Adipocyte (in vitro differentiated cells): ENCODE measurements around the gene FOCAD.

Experiments used
- DNase-seq: peaks from one replicate; pipeline ENCODE4 v3.0.0-alpha.2; 2015; ENCODE audit warnings: low read depth
- H3K27me3 ChIP-seq: replicated peaks from 2 replicates; pipeline ENCODE4 v1.7.0; 2013; ENCODE audit warnings: mild to moderate bottlenecking, low read length, moderate library complexity; ENCODE audit not compliant: control insufficient read depth, insufficient read depth
- H3K36me3 ChIP-seq: 2 replicates; pipeline ENCODE4 v1.7.0; 2013; ENCODE audit warnings: low read length, mild to moderate bottlenecking, moderate library complexity; ENCODE audit not compliant: control insufficient read depth, insufficient read depth, severe bottlenecking
- H3K4me1 ChIP-seq: 2 replicates; pipeline ENCODE4 v1.7.0; 2013; ENCODE audit warnings: mild to moderate bottlenecking, low read length, moderate library complexity; ENCODE audit not compliant: control insufficient read depth, insufficient read depth
- H3K4me3 ChIP-seq: 2 replicates; pipeline ENCODE4 v1.7.0; 2013; ENCODE audit warnings: mild to moderate bottlenecking, low read length, moderate library complexity
- H3K9ac ChIP-seq: 2 replicates; pipeline ENCODE4 v1.7.0; 2013; ENCODE audit warnings: mild to moderate bottlenecking, low read length, moderate library complexity
- H3K9me3 ChIP-seq: 2 replicates; pipeline ENCODE4 v1.7.0; 2013; ENCODE audit warnings: mild to moderate bottlenecking, low read length, moderate library complexity; ENCODE audit not compliant: control insufficient read depth

FOCAD gene

DNA sequence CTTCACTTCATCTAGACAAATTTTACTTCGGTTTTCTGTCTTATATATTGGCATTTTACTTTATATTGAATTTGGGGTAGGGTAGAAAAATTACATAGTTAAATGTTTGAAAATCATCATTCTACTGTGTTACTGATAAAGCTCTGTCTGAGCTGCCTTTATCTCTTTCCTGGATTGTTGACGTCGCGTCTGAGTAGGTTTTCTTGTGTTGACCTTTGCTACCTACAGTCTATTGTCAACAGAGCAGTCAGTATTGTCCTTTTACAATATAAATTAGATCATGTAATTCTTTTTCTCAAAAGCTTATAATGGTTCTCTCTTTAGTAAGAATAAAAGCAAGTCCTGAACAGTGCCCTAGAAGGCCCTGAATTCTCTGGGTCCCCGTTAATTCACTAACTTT is 219.2 kb downstream of the FOCAD start:
- Histone ChIP-seq H3K4me3 (no peak overlapping the region), H3K36me3 (peaks cover 20% of the 10 kb centered on the region), H3K4me1 (no peaks in the 10 kb centered on the region), H3K9me3 (no peaks in the 10 kb centered on the region), H3K9ac (no peak overlapping the region), H3K27me3 (no peaks in the 10 kb centered on the region)
- DNase-seq: no peak

- H3K9ac ChIP-seq: no peak overlapping the region
- H3K9me3 ChIP-seq: no peaks in the 10 kb centered on the region
- H3K4me1 ChIP-seq: no peaks in the 10 kb centered on the region
- H3K27me3 ChIP-seq: no peaks in the 10 kb centered on the region
- no peak for DNase-seq
- H3K4me3 ChIP-seq: no peak overlapping the region
- H3K36me3 ChIP-seq: peaks cover 24% of the 10 kb centered on the region
Observed at GRCh38 chr9:20904995-20905394, 220.9 kb downstream of the FOCAD start.

- Histone ChIP-seq H3K36me3 (peaks cover 21% of the 10 kb centered on the region), H3K9me3 (no peaks in the 10 kb centered on the region)
- peak; percentile 77 for DNase-seq
Observed at GRCh38 chr9:20906326-20906725, 222.3 kb downstream of the FOCAD start.

DNA sequence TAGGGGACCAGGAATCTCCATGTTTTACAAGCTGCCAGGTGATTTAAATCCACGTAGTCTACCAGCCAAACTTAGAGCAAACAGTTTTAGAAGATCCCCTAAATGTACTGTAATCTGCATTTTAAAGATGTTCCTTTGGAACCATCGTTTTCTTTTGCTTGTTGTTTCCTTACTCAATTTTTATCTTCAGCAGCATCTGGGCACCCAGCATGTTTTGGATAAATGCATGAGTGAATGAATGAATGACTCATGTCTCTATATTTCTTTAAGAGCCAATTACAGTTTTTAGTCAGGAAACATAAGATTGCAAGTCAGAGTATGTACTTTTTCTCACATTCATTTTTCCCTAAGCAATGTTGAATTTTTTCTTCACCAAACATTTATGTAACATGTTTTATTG is 224.4 kb downstream of the FOCAD start:
- H3K27me3 ChIP-seq: no peaks in the 10 kb centered on the region
- no peak overlapping the region for H3K4me3 ChIP-seq
- no peaks in the 10 kb centered on the region for H3K9me3 ChIP-seq
- DNase-seq: peak; percentile 24
- H3K36me3 ChIP-seq: peaks cover 26% of the 10 kb centered on the region
- H3K4me1 ChIP-seq: no peaks in the 10 kb centered on the region
- no peak overlapping the region for H3K9ac ChIP-seq

More at GRCh38 chr9:20906326-20906725, 222.3 kb downstream of the FOCAD start:
- Histone ChIP-seq H3K27me3 (no peaks in the 10 kb centered on the region), H3K4me3 (no peak overlapping the region), H3K4me1 (no peaks in the 10 kb centered on the region), H3K9ac (no peak overlapping the region)

DNA sequence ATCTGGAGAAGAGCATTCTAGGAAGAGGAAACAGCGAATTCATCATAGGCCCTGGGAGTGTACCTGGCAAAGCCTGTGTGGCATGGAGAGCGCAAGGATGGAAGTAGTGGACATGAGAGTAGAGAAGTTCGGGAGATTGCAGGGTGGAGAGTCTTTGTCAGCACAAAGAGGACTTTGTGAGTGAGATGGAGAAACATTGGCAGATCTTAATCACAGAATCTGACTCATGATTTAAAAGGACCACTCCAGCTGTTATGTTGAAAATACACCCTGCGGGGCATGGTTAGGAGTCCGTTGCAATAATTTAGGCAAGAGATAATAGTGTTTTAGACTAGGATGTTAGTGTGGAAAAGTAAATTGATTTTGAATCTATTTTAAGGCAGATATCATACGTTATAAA is 230.5 kb downstream of the FOCAD start:
- no peaks in the 10 kb centered on the region for H3K9me3 ChIP-seq
- no peak overlapping the region for H3K9ac ChIP-seq
- DNase-seq: no peak
- H3K4me3 ChIP-seq: no peak overlapping the region
- no peaks in the 10 kb centered on the region for H3K27me3 ChIP-seq
- H3K36me3 ChIP-seq: peaks cover 31% of the 10 kb centered on the region
- no peaks in the 10 kb centered on the region for H3K4me1 ChIP-seq

DNA sequence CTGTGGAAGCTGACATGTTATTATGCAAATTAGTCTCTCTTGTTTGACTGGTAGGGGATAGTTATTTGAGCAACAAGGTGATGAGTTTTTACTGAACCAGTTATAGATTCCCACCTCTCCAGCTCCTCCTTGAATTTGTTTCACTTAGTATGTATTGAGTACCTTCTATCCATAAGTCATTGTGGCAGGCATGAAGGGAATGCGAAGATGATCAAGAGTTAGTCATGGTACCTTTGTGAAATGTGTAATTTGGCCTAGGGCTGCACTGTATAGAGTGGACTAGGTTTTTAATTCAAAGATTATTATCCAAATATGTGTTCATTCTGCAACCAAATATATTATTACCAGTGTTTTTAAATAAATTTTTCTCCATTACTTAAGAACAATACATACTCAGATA is 237.3 kb downstream of the FOCAD start:
- H3K4me1 ChIP-seq: no peaks in the 10 kb centered on the region
- DNase-seq: no peak
- no peaks in the 10 kb centered on the region for H3K9me3 ChIP-seq
- H3K27me3 ChIP-seq: no peaks in the 10 kb centered on the region
- no peak overlapping the region for H3K9ac ChIP-seq
- H3K4me3 ChIP-seq: no peak overlapping the region
- peaks cover 25% of the 10 kb centered on the region for H3K36me3 ChIP-seq

GRCh38 chr9:20925256-20926045 is 241.4 kb downstream of the FOCAD start:
- Histone ChIP-seq H3K4me3 (no peak overlapping the region), H3K4me1 (no peaks in the 10 kb centered on the region), H3K27me3 (no peaks in the 10 kb centered on the region), H3K9ac (no peak overlapping the region), H3K36me3 (peaks cover 27% of the 10 kb centered on the region), H3K9me3 (no peaks in the 10 kb centered on the region)
- no peak for DNase-seq

DNA sequence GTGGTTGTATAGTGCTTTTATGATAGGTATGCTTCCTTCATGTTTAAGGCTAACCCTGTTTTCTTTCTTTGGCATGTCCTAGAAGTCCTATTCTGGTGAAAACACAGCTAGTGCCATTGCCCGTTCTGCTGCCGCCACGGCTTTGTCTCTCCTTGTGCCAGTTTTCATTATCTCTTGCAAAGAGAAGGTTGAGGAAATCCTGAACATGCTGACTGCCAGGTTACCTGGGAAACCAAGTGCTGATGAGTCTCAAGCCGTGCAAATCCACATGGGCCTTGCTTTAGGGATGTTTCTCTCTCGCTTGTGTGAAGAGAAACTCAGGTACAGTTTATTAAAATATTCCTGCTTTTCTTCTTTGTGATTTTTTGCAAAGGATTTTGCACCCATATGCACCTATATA is 245.2 kb downstream of the FOCAD start:
- Histone ChIP-seq H3K36me3 (peaks cover 31% of the 10 kb centered on the region), H3K4me1 (no peaks in the 10 kb centered on the region), H3K9me3 (no peaks in the 10 kb centered on the region), H3K4me3 (no peak overlapping the region), H3K27me3 (no peaks in the 10 kb centered on the region), H3K9ac (no peak overlapping the region)
- DNase-seq: no peak

GRCh38 chr9:20930836-20931235 is 246.8 kb downstream of the FOCAD start:
- H3K27me3 ChIP-seq: no peaks in the 10 kb centered on the region
- H3K36me3 ChIP-seq: peaks cover 25% of the 10 kb centered on the region
- H3K4me1 ChIP-seq: no peaks in the 10 kb centered on the region
- DNase-seq: peak; percentile 1
- H3K4me3 ChIP-seq: no peak overlapping the region
- H3K9me3 ChIP-seq: no peaks in the 10 kb centered on the region
- H3K9ac ChIP-seq: no peak overlapping the region

- peak; percentile 36 for DNase-seq
- H3K36me3 ChIP-seq: peaks cover 12% of the 10 kb centered on the region
- no peak overlapping the region for H3K9ac ChIP-seq
- H3K27me3 ChIP-seq: no peaks in the 10 kb centered on the region
- no peaks in the 10 kb centered on the region for H3K9me3 ChIP-seq
- H3K4me3 ChIP-seq: no peak overlapping the region
- no peaks in the 10 kb centered on the region for H3K4me1 ChIP-seq
Observed at GRCh38 chr9:20940447-20941173, 256.6 kb downstream of the FOCAD start.

DNA sequence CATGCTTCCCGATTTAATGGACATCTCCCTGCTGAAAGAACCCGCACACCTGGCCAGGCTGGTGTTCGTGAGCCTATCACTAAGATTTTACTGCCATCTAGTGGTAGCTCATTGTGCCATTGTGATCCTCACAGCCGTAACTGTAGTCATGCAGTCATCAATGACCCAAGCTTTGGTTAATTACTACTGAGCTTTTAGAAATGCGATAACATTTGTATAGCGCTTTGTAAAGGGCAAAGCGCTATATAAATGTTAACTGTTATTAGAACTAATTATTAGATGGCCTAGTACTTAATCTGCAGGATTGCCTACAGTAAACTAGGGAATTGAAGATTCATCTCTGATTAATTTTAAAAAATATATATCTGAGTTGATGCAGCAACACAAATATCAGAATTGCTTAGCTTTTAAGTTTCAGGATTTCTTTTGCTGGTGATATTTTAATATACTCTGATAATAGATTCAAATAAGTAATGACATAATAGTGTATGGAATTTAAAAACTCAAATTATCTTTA is 257.2 kb downstream of the FOCAD start:
- Histone ChIP-seq H3K9me3 (no peaks in the 10 kb centered on the region), H3K9ac (no peak overlapping the region), H3K4me3 (no peak overlapping the region), H3K36me3 (peaks cover 12% of the 10 kb centered on the region), H3K4me1 (no peaks in the 10 kb centered on the region), H3K27me3 (no peaks in the 10 kb centered on the region)
- DNase-seq: peak; percentile 91
